ENCODE data around the gene UBE4A. TPM values are rescaled to one million over a fixed set of nuclear protein-coding genes. Genes with fewer than 3 reads are reported as not detected.

Gene UBE4A
- total and polyA plus RNA-seq, 10 of the 15 experiments (the other 5 are each of a cell fraction or from before 2014, with no cell fraction given), result 6.2 to 39.6 (median 30.3) TPM

GRCh38 chr11:118353084-118353710 lies 6.2 kb upstream of the UBE4A start:
- no TSS peak for BruUV-seq (replicated peaks)
- no peaks in the 10 kb centered on the region for H4K20me1 ChIP-seq (ENCODE audit: control insufficient read depth, insufficient read depth)
- ChIA-PET POLR2A (interaction anchor here (1.2 kb wide), 1 partner anchor 159 kb away, joined by 11 read pairs; no protein-coding TSS in a partner anchor), CTCF (interaction anchor here (0.6 to 8.9 kb wide), 21 partner anchors 10 to 529 kb away, joined by 3 to 72 read pairs (median 4); partner anchors contain the start of genes CD3D and MPZL3), SMC1A (ENCODE audit: uncharacterized antibody, unreplicated experiment) (interaction anchor here (1.1 to 4.9 kb wide), 10 partner anchors 39 to 154 kb away, joined by 3 to 31 read pairs (median 4); no protein-coding TSS in a partner anchor), RAD21 (ENCODE audit: unreplicated experiment) (interaction anchor here (0.7 to 2.2 kb wide), 6 partner anchors 44 to 528 kb away, joined by 3 to 22 read pairs (median 5); no protein-coding TSS in a partner anchor)
- TF ChIP-seq CBX3 (IDR thresholded peaks at IDR 0.05; ENCODE audit: borderline replicate concordance, low read depth) (no peak), CTCF (IDR thresholded peaks at IDR 0.05 in 2 of 3, conservative IDR thresholded peaks at IDR 0.05 in 1 of 3; ENCODE audit: control insufficient read depth in 2 of 3, extremely low read depth in 1 of 3, insufficient read depth in 1 of 3, low read depth in 3 of 3, low read length in 3 of 3) (peak; percentile 34 to 49 (median 47); a peak in 5 of 6 replicates), SMC3 (IDR thresholded peaks at IDR 0.05; ENCODE audit: borderline replicate concordance, low read length) (peak; percentile 59; the same call in 1 of the 2 replicates), CEBPZ (IDR thresholded peaks at IDR 0.05; ENCODE audit: low read depth, low read length) (no peak), BCL11A (IDR thresholded peaks at IDR 0.05; ENCODE audit: low read depth, low read length) (no peak), RAD21 (IDR thresholded peaks at IDR 0.05; ENCODE audit: insufficient read depth, low read depth, low read length) (peak; percentile 55)
- H3K4me2 ChIP-seq (ENCODE audit: control insufficient read depth, insufficient read depth), result no peak overlapping the region
- intact Hi-C loops (cut with micrococcal nuclease; ENCODE audit: unreplicated experiment), result loop anchor here (2.0 to 5.0 kb wide), 3 partner anchors 56 to 206 kb away; no protein-coding TSS in a partner anchor
- H3K4me3 ChIP-seq, result no peak overlapping the region
- H3K27ac ChIP-seq (ENCODE audit: control insufficient read depth, insufficient read depth), result no peak overlapping the region
- FAIRE-seq (no peak), ATAC-seq (no peak), DNase-seq (ENCODE audit: low read depth, low spot score) (no peak)
- no peaks in the 10 kb centered on the region for H3K9me3 ChIP-seq (replicated peaks; ENCODE audit: control insufficient read depth, insufficient read depth, low read length)
- no peak overlapping the region for H2AFZ ChIP-seq (ENCODE audit: control insufficient read depth, low read depth, low read length)
- in situ Hi-C loops (cut with MboI), result no loop called here
- peaks cover 0 to 4% of the 10 kb centered on the region in 2 experiments; a peak in 1 of 4 replicates for H3K27me3 ChIP-seq (replicated peaks in 1 of 2; ENCODE audit: control insufficient read depth in 2 of 2, insufficient read depth in 2 of 2, low read length in 1 of 2)
- WGBS (ENCODE audit: insufficient coverage, insufficient replicate concordance, low lambda C conversion rate, missing lambda C conversion rate), result under 1% methylated on average over 6 of the region's 6 CpGs
- H3K79me2 ChIP-seq (ENCODE audit: control insufficient read depth, insufficient read depth, low read length), result no peaks in the 10 kb centered on the region
- H3K9ac ChIP-seq (ENCODE audit: control insufficient read depth, insufficient read depth, low read length), result no peak overlapping the region
- no peaks in the 10 kb centered on the region for H3K36me3 ChIP-seq (ENCODE audit: control insufficient read depth in 2 of 2, insufficient read depth in 2 of 2, low read length in 1 of 2)
- H3K4me1 ChIP-seq (ENCODE audit: control insufficient read depth, insufficient read depth, low read length), result no peaks in the 10 kb centered on the region
